ENCODE measurements around the gene WDR5.

Gene WDR5

DNA sequence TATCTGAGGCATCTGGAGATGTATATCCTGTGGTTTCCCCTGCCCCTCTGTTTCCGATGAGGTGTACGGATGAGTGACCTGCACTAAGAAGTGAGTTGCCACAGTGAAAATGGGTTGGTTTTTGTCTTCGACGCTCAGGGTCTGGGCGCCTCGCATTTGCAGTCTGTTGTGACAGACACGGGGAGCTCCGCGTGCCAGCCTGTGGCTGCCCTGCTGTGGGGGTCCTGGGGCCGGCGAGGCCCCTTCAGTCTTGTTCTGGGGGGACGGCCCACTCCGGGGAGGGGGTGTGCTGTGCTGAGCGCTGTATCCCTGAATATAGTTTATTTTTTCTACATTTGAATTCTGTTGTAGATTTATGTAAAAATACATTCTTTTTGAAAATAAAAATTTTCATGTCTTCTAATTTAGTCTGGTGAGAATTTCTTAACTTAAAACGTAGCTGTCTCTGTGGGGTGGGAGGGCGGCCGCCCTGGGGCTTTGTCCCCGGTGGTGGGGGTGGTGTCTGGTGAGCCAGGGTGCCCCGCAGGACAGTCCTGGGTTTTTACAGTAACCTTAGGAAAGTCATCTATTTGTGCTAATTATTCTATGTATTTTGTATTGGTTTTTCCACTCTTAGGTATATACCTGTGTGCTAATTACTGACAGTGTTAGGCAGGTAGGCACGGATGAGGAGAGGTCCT, 23.8 kb downstream of the WDR5 start:
- no peak for TF ChIP-seq FOXA1 (IDR thresholded peaks at IDR 0.05)
- TF ChIP-seq, protein P1, sequence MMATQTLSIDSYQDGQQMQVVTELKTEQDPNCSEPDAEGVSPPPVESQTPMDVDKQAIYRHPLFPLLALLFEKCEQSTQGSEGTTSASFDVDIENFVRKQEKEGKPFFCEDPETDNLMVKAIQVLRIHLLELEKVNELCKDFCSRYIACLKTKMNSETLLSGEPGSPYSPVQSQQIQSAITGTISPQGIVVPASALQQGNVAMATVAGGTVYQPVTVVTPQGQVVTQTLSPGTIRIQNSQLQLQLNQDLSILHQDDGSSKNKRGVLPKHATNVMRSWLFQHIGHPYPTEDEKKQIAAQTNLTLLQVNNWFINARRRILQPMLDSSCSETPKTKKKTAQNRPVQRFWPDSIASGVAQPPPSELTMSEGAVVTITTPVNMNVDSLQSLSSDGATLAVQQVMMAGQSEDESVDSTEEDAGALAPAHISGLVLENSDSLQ (IDR thresholded peaks at IDR 0.05), result no peak
- no peak for TF ChIP-seq SUZ12 (IDR thresholded peaks at IDR 0.05)
- TF ChIP-seq HDGF (IDR thresholded peaks at IDR 0.05; ENCODE audit: borderline replicate concordance), result no peak
- no peak for TF ChIP-seq LEF1 (IDR thresholded peaks at IDR 0.05; ENCODE audit: borderline replicate concordance)
- TF ChIP-seq CTBP1 (IDR thresholded peaks at IDR 0.05; ENCODE audit: borderline replicate concordance), result no peak
- TF ChIP-seq BHLHE40 (IDR thresholded peaks at IDR 0.05; ENCODE audit: borderline replicate concordance), result no peak
- TF ChIP-seq FOXK2 (IDR thresholded peaks at IDR 0.05), result no peak
- TF ChIP-seq NFRKB (IDR thresholded peaks at IDR 0.05), result no peak
- no peak for TF ChIP-seq TARDBP (IDR thresholded peaks at IDR 0.05)
- no peak for TF ChIP-seq ZNF384 (IDR thresholded peaks at IDR 0.05)
- no peak for TF ChIP-seq ELF4 (IDR thresholded peaks at IDR 0.05)
- no peak for TF ChIP-seq FOXM1 (IDR thresholded peaks at IDR 0.05; ENCODE audit: borderline replicate concordance)
- ChIA-PET CTCF (no interaction called here), POLR2A (interaction anchor here (0.5 to 0.8 kb wide), 2 partner anchors 10 to 24 kb away, joined by 3 read pairs; partner anchors contain the start of gene WDR5)
- no peak for DNase-seq (ENCODE audit: extremely low spot score)

DNA sequence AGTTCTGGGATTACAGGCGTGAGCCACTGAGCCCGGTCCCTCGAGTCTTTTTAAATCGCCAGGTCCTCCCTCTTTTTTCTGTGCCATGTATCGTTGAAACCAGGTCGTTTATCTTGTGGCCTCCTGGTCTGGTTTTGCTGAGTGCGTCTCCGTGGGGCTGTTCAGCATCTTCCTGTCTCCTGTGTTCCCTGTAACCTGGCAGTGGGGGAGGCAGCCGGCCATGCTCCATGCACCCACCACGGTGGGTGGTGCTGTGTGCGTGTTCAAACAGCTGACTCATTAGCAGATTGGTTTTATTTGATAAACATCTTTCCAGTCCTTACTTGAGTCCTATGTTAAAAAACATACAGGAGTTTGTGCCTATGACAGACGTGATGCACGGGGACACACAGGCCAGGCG, 25.8 kb downstream of the WDR5 start:
- CTCF ChIA-PET, result no interaction called here
- DNase-seq (ENCODE audit: extremely low spot score), result no peak
- no peak for TF ChIP-seq CTBP1 (IDR thresholded peaks at IDR 0.05; ENCODE audit: borderline replicate concordance)
- POLR2A ChIA-PET, result interaction anchor here (1.5 kb wide), 1 partner anchor 26 kb away, joined by 3 read pairs; the partner anchor contains the start of gene WDR5

DNA sequence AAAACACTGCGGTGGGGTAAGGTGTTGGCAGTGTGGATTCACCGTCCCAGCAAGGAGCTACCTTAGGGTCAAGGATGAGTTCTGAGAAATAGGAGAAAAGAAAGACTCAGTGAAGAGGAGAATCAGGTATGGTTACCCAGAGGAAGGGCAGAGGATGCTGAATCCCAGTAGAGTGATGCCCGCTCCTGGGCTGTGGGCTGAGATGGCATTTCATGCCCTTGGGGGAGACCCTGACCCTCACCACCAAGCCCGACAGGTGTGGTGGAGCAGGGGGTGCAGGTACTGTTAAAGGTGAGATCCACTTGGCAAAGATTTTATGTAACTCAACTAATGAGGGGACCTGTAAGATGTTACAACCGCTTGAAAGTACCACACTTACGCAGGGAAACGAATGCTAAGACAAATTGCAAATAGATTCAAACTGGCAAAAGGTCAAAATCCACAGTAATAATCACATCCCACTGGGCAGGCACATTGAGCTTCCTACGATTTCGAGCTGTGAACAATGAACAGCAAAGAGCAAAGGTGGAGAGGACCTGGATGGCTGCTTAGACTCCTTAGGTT, 26.4 kb downstream of the WDR5 start:
- TF ChIP-seq BHLHE40 (IDR thresholded peaks at IDR 0.05; ENCODE audit: borderline replicate concordance) (no peak), ARNT (IDR thresholded peaks at IDR 0.05) (no peak), FOXK2 (IDR thresholded peaks at IDR 0.05) (no peak), ZNF384 (IDR thresholded peaks at IDR 0.05) (no peak), FOXM1 (IDR thresholded peaks at IDR 0.05; ENCODE audit: borderline replicate concordance) (no peak), ELF4 (IDR thresholded peaks at IDR 0.05) (no peak), NFRKB (IDR thresholded peaks at IDR 0.05) (no peak), SP1 (IDR thresholded peaks at IDR 0.05) (no peak), LEF1 (IDR thresholded peaks at IDR 0.05; ENCODE audit: borderline replicate concordance) (no peak), HDGF (IDR thresholded peaks at IDR 0.05; ENCODE audit: borderline replicate concordance) (no peak), L3MBTL2 (conservative IDR thresholded peaks at IDR 0.05) (no peak), SUZ12 (IDR thresholded peaks at IDR 0.05) (no peak), CTBP1 (IDR thresholded peaks at IDR 0.05; ENCODE audit: borderline replicate concordance) (no peak), TARDBP (IDR thresholded peaks at IDR 0.05) (no peak), FOXA1 (IDR thresholded peaks at IDR 0.05) (no peak)
- TF ChIP-seq, protein P1 (IDR thresholded peaks at IDR 0.05), result no peak
- CTCF ChIA-PET, result no interaction called here
- DNase-seq (ENCODE audit: extremely low spot score), result no peak
- POLR2A ChIA-PET, result interaction anchor here (1.5 kb wide), 1 partner anchor 26 kb away, joined by 3 read pairs; the partner anchor contains the start of gene WDR5

DNA sequence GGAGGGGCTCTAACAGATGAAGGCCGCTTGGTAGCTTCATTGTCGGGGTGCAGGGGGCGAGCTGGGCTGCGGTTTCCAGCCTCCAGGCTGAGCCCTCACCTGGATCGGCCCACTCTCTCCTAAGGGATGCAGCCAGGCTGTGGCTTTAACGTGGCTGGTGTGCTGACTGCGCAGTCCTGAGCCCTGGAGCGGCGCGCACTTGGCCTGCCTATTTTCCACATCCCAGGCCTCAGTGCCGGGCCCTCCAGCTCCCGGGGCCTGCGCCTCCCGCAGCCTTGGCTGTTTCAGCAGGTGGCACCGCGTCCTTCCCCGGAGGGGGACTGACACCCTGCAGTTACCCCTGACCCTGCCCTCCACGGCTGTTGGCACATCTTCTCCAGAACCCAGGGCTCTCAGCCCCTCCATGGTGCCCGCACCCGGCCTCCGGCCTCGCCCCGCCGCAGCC, 27.1 kb downstream of the WDR5 start:
- ChIA-PET CTCF (no interaction called here), POLR2A (interaction anchor here (1.5 kb wide), 1 partner anchor 27 kb away, joined by 3 read pairs; the partner anchor contains the start of gene WDR5)
- no peak for DNase-seq (ENCODE audit: extremely low spot score)
- no peak for TF ChIP-seq FOXA1 (IDR thresholded peaks at IDR 0.05)
- TF ChIP-seq BHLHE40 (IDR thresholded peaks at IDR 0.05; ENCODE audit: borderline replicate concordance), result no peak
- no peak for TF ChIP-seq ELF4 (IDR thresholded peaks at IDR 0.05)
- TF ChIP-seq FOXM1 (IDR thresholded peaks at IDR 0.05; ENCODE audit: borderline replicate concordance), result no peak
- no peak for TF ChIP-seq HDGF (IDR thresholded peaks at IDR 0.05; ENCODE audit: borderline replicate concordance)
- no peak for TF ChIP-seq TARDBP (IDR thresholded peaks at IDR 0.05)
- TF ChIP-seq SP1 (IDR thresholded peaks at IDR 0.05), result no peak
- TF ChIP-seq NFRKB (IDR thresholded peaks at IDR 0.05), result no peak
- no peak for TF ChIP-seq FOXK2 (IDR thresholded peaks at IDR 0.05)
- no peak for TF ChIP-seq ARNT (IDR thresholded peaks at IDR 0.05)

DNA sequence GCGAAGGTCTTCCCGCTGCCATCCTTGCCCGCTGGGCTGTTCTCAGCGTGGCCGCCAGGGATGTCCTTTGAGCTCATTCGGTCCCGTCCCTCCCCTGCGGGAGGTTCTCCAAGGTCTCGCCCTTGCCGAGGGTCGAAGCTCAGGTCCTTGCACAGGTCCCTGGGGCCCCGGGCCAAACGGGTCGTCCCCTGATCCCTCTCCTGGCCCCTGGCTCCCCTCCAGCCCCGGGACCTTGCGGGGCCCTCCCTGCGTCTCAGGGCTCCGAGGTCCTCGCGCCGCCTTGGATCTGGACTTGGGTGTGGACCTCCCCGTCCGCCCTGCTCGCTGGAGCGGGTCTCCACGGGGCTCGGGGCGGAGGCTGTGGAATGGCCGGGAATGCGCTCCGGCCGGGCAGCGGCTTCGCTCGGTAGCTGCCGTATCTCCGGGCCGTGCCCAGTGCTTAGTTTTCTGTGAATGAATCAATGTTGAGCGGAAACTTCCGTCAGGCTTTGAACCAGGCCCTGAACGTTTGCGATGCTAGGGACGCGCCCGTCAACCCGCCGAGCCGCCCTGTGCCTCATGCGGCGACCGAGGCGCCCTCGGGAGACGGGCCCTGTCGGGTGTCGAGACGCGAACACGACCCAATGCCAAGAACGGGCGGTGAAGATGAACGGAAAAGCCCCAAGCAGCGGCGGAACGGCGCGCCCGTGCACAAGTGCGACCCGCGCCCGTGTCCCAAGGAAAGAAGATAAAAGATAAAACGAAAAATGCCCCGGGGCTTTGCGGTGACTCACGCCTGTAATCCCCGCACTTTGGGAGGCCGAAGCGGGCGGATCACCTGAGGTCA, 27.7 kb downstream of the WDR5 start:
- CTCF ChIA-PET, result no interaction called here
- DNase-seq (ENCODE audit: extremely low spot score), result peak; percentile 20
- POLR2A ChIA-PET, result interaction anchor here (1.4 kb wide), 1 partner anchor 23 kb away, joined by 3 read pairs; no protein-coding TSS in a partner anchor
- TF ChIP-seq CTBP1 (IDR thresholded peaks at IDR 0.05; ENCODE audit: borderline replicate concordance) (no peak), SUZ12 (IDR thresholded peaks at IDR 0.05) (no peak), FOXK2 (IDR thresholded peaks at IDR 0.05) (no peak), L3MBTL2 (conservative IDR thresholded peaks at IDR 0.05) (peak; percentile 55; the same call in 1 of the 2 replicates), SP1 (IDR thresholded peaks at IDR 0.05) (no peak), ZNF384 (IDR thresholded peaks at IDR 0.05) (no peak)

DNA sequence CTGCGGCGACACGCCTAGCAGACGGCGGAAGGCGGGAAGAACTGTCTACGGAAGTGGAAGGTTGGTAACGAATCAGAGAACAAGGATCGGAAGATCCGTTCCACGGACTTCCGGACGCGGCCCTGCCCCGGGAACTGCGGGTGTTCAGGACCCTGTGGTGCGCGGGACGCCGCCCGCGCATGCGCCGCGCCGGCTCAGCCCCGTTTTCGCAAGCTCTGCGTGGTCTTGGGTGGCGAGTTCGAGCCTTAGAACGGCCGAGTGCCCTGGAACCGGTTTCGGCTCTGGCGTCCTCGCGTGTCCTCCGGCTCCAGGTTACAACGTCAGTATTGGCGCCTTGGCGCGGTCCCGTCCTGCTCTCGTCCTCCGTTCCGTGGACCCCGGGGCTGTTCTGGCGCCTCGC, 29.0 kb downstream of the WDR5 start:
- ChIA-PET POLR2A (interaction anchor here (1.3 to 1.7 kb wide), 3 partner anchors 24 to 268 kb away, joined by 3 to 15 read pairs (median 5); partner anchors contain the start of gene WDR5), CTCF (no interaction called here)
- TF ChIP-seq, protein P1 (IDR thresholded peaks at IDR 0.05), result no peak
- no peak for TF ChIP-seq BHLHE40 (IDR thresholded peaks at IDR 0.05; ENCODE audit: borderline replicate concordance)
- no peak for TF ChIP-seq SP1 (IDR thresholded peaks at IDR 0.05)
- no peak for DNase-seq (ENCODE audit: extremely low spot score)

All from HEK293T (cell line).